Kidney epithelial cell (primary cell): Measurements from ENCODE around the gene WDR72. TPM values are rescaled to one million over a fixed set of nuclear protein-coding genes. Genes with fewer than 3 reads are reported as not detected.
"Not testable (repeated sequence)": the region's sequence is repeated elsewhere in the genome, so short reads cannot be mapped to it uniquely, and the experiment has no call there.

ENCODE experiments used
- DNase-seq: peaks from one replicate; pipeline ENCODE4 v3.0.0-alpha.2; 2010; ENCODE audit warnings: low read depth
- H3K27me3 ChIP-seq: 2 replicates; pipeline ENCODE4 v1.6.0; 2011; ENCODE audit warnings: low read length; ENCODE audit not compliant: control insufficient read depth, insufficient read depth
- H3K36me3 ChIP-seq: 2 replicates; pipeline ENCODE4 v1.5.1; 2011; ENCODE audit warnings: low read length; ENCODE audit not compliant: control insufficient read depth, insufficient read depth
- H3K4me3 ChIP-seq: 2 replicates; pipeline ENCODE4 v1.5.1; 2011; ENCODE audit warnings: low read depth, mild to moderate bottlenecking, control low read depth, low read length
- CTCF ChIP-seq: IDR thresholded peaks from 2 replicates; pipeline ENCODE4 v1.5.1; 2011; ENCODE audit warnings: mild to moderate bottlenecking, moderate library complexity, low read length, control low read depth, inconsistent platforms; ENCODE audit not compliant: insufficient read depth, poor library complexity, severe bottlenecking
- total RNA-seq: library from RNA; depleted of rRNA; stranded (reverse); fragments of >200 nt; gene quantifications from 2 replicates; pipeline ENCODE4 v1.2.3, GENCODE V29; 2015

WDR72 gene
- total RNA-seq, 1 donor from 2014 or later, result 0.38 TPM

GRCh38 chr15:53695365-53695764 is 64.1 kb downstream of the WDR72 start:
- no peak for TF ChIP-seq CTCF
- Histone ChIP-seq H3K27me3 (no peaks in the 10 kb centered on the region), H3K4me3 (no peak overlapping the region), H3K36me3 (no peaks in the 10 kb centered on the region)
- DNase-seq, result no peak

GRCh38 chr15:53694476-53694874 is 65.0 kb downstream of the WDR72 start:
- no peak for DNase-seq
- no peak for TF ChIP-seq CTCF
- no peaks in the 10 kb centered on the region for H3K36me3 ChIP-seq
- H3K4me3 ChIP-seq, result no peak overlapping the region
- H3K27me3 ChIP-seq, result no peaks in the 10 kb centered on the region

GRCh38 chr15:53693729-53694475 is 65.6 kb downstream of the WDR72 start:
- no peak for DNase-seq
- no peak for TF ChIP-seq CTCF
- H3K4me3 ChIP-seq, result no peak overlapping the region
- no peaks in the 10 kb centered on the region for H3K27me3 ChIP-seq
- H3K36me3 ChIP-seq, result no peaks in the 10 kb centered on the region

- not testable (repeated sequence) for DNase-seq, H3K36me3 ChIP-seq, H3K27me3 ChIP-seq, H3K4me3 ChIP-seq
Measured at GRCh38 chr15:53684162-53684561, 75.3 kb downstream of the WDR72 start.

GRCh38 chr15:53681056-53681455 is 78.4 kb downstream of the WDR72 start:
- DNase-seq, result no peak
- no peaks in the 10 kb centered on the region for H3K27me3 ChIP-seq
- no peaks in the 10 kb centered on the region for H3K36me3 ChIP-seq
- no peak overlapping the region for H3K4me3 ChIP-seq
- no peak for TF ChIP-seq CTCF

- Histone ChIP-seq H3K36me3 (no peaks in the 10 kb centered on the region), H3K4me3 (no peak overlapping the region), H3K27me3 (no peaks in the 10 kb centered on the region)
- no peak for TF ChIP-seq CTCF
- DNase-seq, result no peak
Measured at GRCh38 chr15:53675832-53676231, 83.6 kb downstream of the WDR72 start.
